H1 (cell line): ENCODE results near the gene ELOVL5. TPM values are rescaled to one million over a fixed set of nuclear protein-coding genes. Genes with fewer than 3 reads are reported as not detected.

Experiments
- CTCF ChIA-PET: fragments of 300-600 bp; sonication (Branson Sonifier 250); formaldehyde crosslinking; loops from one replicate; lab custom pipeline; 2021; ENCODE audit not compliant: partially characterized antibody; lab: Charles Lee
- POLR2A ChIA-PET: fragments of 300-600 bp; sonication (Branson Sonifier 250); formaldehyde crosslinking; loops from one replicate; lab custom pipeline; 2021; ENCODE audit warnings: inconsistent platforms; ENCODE audit not compliant: partially characterized antibody; lab: Charles Lee
- DNase-seq, 2 experiments: peaks; one replicate each; pipeline versions ENCODE4 v3.0.0 to v3.0.0-alpha.2; 2010 to 2022; ENCODE audit warnings: low spot score in 2 of 2, low read depth in 1 of 2, mixed read lengths in 1 of 2
- FAIRE-seq: peaks from 2 replicates; lab custom pipeline; 2011; peaks lifted over from hg19 to GRCh38; lab: Jason Lieb, UNC
- H2AFZ ChIP-seq: 2 replicates; pipeline ENCODE4 v1.8.1; 2012; ENCODE audit warnings: low read length, inconsistent platforms
- H2AK5ac ChIP-seq: 2 replicates; pipeline ENCODE4 v1.6.1; 2013; ENCODE audit warnings: low read depth, low read length
- H2BK120ac ChIP-seq: replicated peaks from 2 replicates; pipeline ENCODE3; 2013; ENCODE audit warnings: low read depth, low read length, inconsistent platforms
- H2BK12ac ChIP-seq: 2 replicates; pipeline ENCODE4 v1.6.1; 2013; ENCODE audit warnings: low read depth, low read length
- H2BK15ac ChIP-seq: 2 replicates; pipeline ENCODE4 v1.6.1; 2013; ENCODE audit warnings: low read length
- H2BK20ac ChIP-seq: 2 replicates; pipeline ENCODE4 v1.6.1; 2013; ENCODE audit warnings: low read length
- H2BK5ac ChIP-seq: 2 replicates; pipeline ENCODE4 v1.6.1; 2013; ENCODE audit warnings: low read depth, low read length
- H3K14ac ChIP-seq: 2 replicates; pipeline ENCODE4 v1.6.1; 2013; ENCODE audit warnings: inconsistent platforms; ENCODE audit not compliant: insufficient read length
- H3K18ac ChIP-seq: 2 replicates; pipeline ENCODE4 v1.6.1; 2013; ENCODE audit warnings: low read length; ENCODE audit errors: extremely low read depth
- H3K23ac ChIP-seq: 2 replicates; pipeline ENCODE4 v1.6.1; 2013; ENCODE audit warnings: inconsistent platforms; ENCODE audit not compliant: insufficient read length
- H3K23me2 ChIP-seq: 2 replicates; pipeline ENCODE4 v1.6.1; 2013; ENCODE audit warnings: low read depth, low read length
- H3K27ac ChIP-seq: 2 replicates; pipeline ENCODE4 v1.6.1; 2011; ENCODE audit warnings: low read depth, low read length, inconsistent platforms
- H3K27me3 ChIP-seq, 4 experiments: replicated peaks in 1 of 4; 1 replicate in 1 of 4; 2 replicates in 3 of 4; pipeline versions ENCODE4 v1.6.1 to v1.8.1; 2011 to 2013; ENCODE audit warnings: low read length in 3 of 4, mild to moderate bottlenecking in 3 of 4, inconsistent platforms in 2 of 4, mixed read lengths in 2 of 4, moderate library complexity in 1 of 4; ENCODE audit not compliant: control insufficient read depth in 3 of 4, insufficient read depth in 3 of 4; ENCODE audit errors: extremely low read depth in 1 of 4
- H3K36me3 ChIP-seq, 4 experiments: 2 replicates each; pipeline versions ENCODE4 v1.6.1 to v1.8.1; 2011 to 2013; ENCODE audit warnings: mild to moderate bottlenecking in 4 of 4, low read length in 3 of 4, moderate library complexity in 2 of 4, control low read depth in 1 of 4, inconsistent platforms in 1 of 4; ENCODE audit not compliant: insufficient read depth in 4 of 4, control insufficient read depth in 2 of 4
- H3K4ac ChIP-seq: replicated peaks from 2 replicates; pipeline ENCODE3; 2013; ENCODE audit warnings: low read length, low read depth, mixed read lengths, inconsistent platforms; ENCODE audit not compliant: insufficient read length
- H3K4me1 ChIP-seq, 4 experiments: replicated peaks in 1 of 4; 1 replicate in 1 of 4; 2 replicates in 3 of 4; pipeline versions ENCODE4 v1.6.1 to v1.8.1; 2011 to 2013; ENCODE audit warnings: low read length in 3 of 4, inconsistent platforms in 2 of 4, mixed read lengths in 1 of 4; ENCODE audit not compliant: insufficient read depth in 4 of 4, control insufficient read depth in 3 of 4
- H3K4me2 ChIP-seq, 2 experiments: 2 replicates each; pipeline versions ENCODE4 v1.6.1 to v1.8.1; 2011 to 2013; ENCODE audit warnings: low read depth in 2 of 2, low read length in 2 of 2, control low read depth in 1 of 2, inconsistent platforms in 1 of 2, mild to moderate bottlenecking in 1 of 2; ENCODE audit not compliant: insufficient read depth in 1 of 2
- H3K4me3 ChIP-seq, 4 experiments: fragments of 200-600, 300-600 bp in 1 of 4; sonication (generic), shearing (Covaris generic), sonication (Bioruptor Twin) in 1 of 4; 2 replicates each; pipeline versions ENCODE4 v1.5.1 to v1.8.1; 2011 to 2016; ENCODE audit warnings: low read length in 4 of 4, low read depth in 3 of 4, control low read depth in 2 of 4, inconsistent platforms in 2 of 4, mild to moderate bottlenecking in 2 of 4, mixed read lengths in 1 of 4, moderate library complexity in 1 of 4; ENCODE audit not compliant: insufficient read depth in 2 of 4; ENCODE audit errors: extremely low read depth in 1 of 4
- H3K56ac ChIP-seq: replicated peaks from 2 replicates; pipeline ENCODE3; 2013; ENCODE audit warnings: low read depth, mild to moderate bottlenecking, mixed read lengths, low read length, inconsistent platforms; ENCODE audit not compliant: insufficient read length
- H3K79me1 ChIP-seq: 2 replicates; pipeline ENCODE4 v1.6.1; 2013; ENCODE audit warnings: low read depth, low read length, control low read depth
- H3K79me2 ChIP-seq, 2 experiments: 2 replicates each; pipeline versions ENCODE4 v1.6.1 to v1.8.1; 2012 to 2013; ENCODE audit warnings: low read length in 2 of 2, mild to moderate bottlenecking in 2 of 2, inconsistent platforms in 1 of 2; ENCODE audit not compliant: insufficient read depth in 2 of 2, control insufficient read depth in 1 of 2
- H3K9ac ChIP-seq, 4 experiments: replicated peaks in 1 of 4; 1 replicate in 1 of 4; 2 replicates in 3 of 4; pipeline versions ENCODE4 v1.6.1 to v1.8.1; 2011 to 2013; ENCODE audit warnings: low read depth in 3 of 4, low read length in 3 of 4, control low read depth in 2 of 4, mild to moderate bottlenecking in 2 of 4, moderate library complexity in 2 of 4, inconsistent platforms in 1 of 4; ENCODE audit errors: extremely low read depth in 1 of 4
- H3K9me3 ChIP-seq, 2 experiments: 2 replicates each; pipeline versions ENCODE4 v1.6.1 to v1.8.1; 2012 to 2013; ENCODE audit warnings: mild to moderate bottlenecking in 2 of 2, moderate library complexity in 2 of 2, control low read depth in 1 of 2, inconsistent platforms in 1 of 2, low read depth in 1 of 2, low read length in 1 of 2, mixed read lengths in 1 of 2; ENCODE audit not compliant: insufficient read depth in 2 of 2
- H4K20me1 ChIP-seq, 2 experiments: replicated peaks in 1 of 2; 2 replicates each; pipeline versions ENCODE3 to v1.8.1; 2011 to 2013; ENCODE audit warnings: inconsistent platforms in 2 of 2, low read length in 2 of 2, mild to moderate bottlenecking in 1 of 2; ENCODE audit not compliant: insufficient read depth in 2 of 2, control insufficient read depth in 1 of 2
- H4K5ac ChIP-seq: 2 replicates; pipeline ENCODE4 v1.6.1; 2013; ENCODE audit warnings: low read length, low read depth, mixed read lengths, inconsistent platforms; ENCODE audit not compliant: insufficient read length
- H4K8ac ChIP-seq: 2 replicates; pipeline ENCODE4 v1.8.0; 2013; ENCODE audit warnings: mild to moderate bottlenecking, moderate library complexity, low read length, inconsistent platforms; ENCODE audit not compliant: insufficient read depth; ENCODE audit errors: extremely low read depth
- H4K91ac ChIP-seq: replicated peaks from 2 replicates; pipeline ENCODE3; 2013; ENCODE audit warnings: low read length, mixed read lengths, inconsistent platforms; ENCODE audit not compliant: insufficient read length
- RAD21 ChIP-seq, 2 experiments: IDR thresholded peaks in 1 of 2; conservative IDR thresholded peaks in 1 of 2; 2 replicates each; pipeline ENCODE4 v1.6.1; 2011; ENCODE audit warnings: low read depth in 2 of 2, low read length in 2 of 2, improper control_type of control experiment in 1 of 2, inconsistent platforms in 1 of 2, mild to moderate bottlenecking in 1 of 2, moderate library complexity in 1 of 2
- WGBS, 2 experiments: shearing (Covaris generic) in 1 of 2; methylation state at CpG; one replicate each; pipeline versions ENCODE4 v1.1.6 to v1.1.7; 2013 to 2015; ENCODE audit warnings: low lambda C conversion rate in 2 of 2, mixed read lengths in 2 of 2, inconsistent platforms in 1 of 2, low coverage in 1 of 2, missing lambda C conversion rate in 1 of 2; ENCODE audit not compliant: insufficient replicate concordance in 2 of 2, insufficient coverage in 1 of 2, insufficient read length in 1 of 2; ENCODE audit errors: extremely low coverage in 1 of 2, missing lambda C conversion rate in 1 of 2; 5-methylcytosine and 5-hydroxymethylcytosine counted together
- polyA plus RNA-seq, 7 experiments: library from polyadenylated mRNA; depleted of rRNA in 3 of 7; stranded (reverse) in 5 of 7; unstranded in 2 of 7; fragments of >200 nt in 5 of 7; fragments of 200-250 nt in 2 of 7; gene quantifications; 1 replicate in 5 of 7; 2 replicates in 1 of 7; 4 replicates in 1 of 7; pipeline versions ENCODE4 v1.2.1 to v1.2.3, GENCODE V29; 2011 to 2013; ENCODE audit warnings: missing spikeins in 2 of 7, mixed read lengths in 2 of 7
- total RNA-seq: library from RNA; stranded (reverse); fragmentation: NEBNext Ultra II Directional; extraction: Animal tissue kit (Norgen Biotek cat#: 25700); gene quantifications from 2 replicates; pipeline ENCODE4 v1.2.1, GENCODE V29; 2021

The ELOVL5 gene
- total and polyA plus RNA-seq, 2 of the 8 experiments (the other 6 are each of a cell fraction or from before 2014, with no cell fraction given): 113 to 156 TPM

- no peaks in the 10 kb centered on the region for H3K4me1 ChIP-seq
- H2BK20ac ChIP-seq: no peak overlapping the region
- no peak overlapping the region for H2AFZ ChIP-seq
- no peaks in the 10 kb centered on the region for H3K79me1 ChIP-seq
- no peak for TF ChIP-seq RAD21 (IDR thresholded peaks at IDR 0.05 in 1 of 2, conservative IDR thresholded peaks at IDR 0.05 in 1 of 2; ENCODE audit: low read depth in 2 of 2, low read length in 2 of 2)
- no peak overlapping the region for H3K4me3 ChIP-seq
- WGBS, 2 experiments: 89% methylated on average over 10 of the region's 10 CpGs; no CpG with 5 or more reads in 1 of the 2 experiments
- no peak overlapping the region for H3K56ac ChIP-seq
- H3K27ac ChIP-seq: no peak overlapping the region
- DNase-seq (no peak), FAIRE-seq (no peak)
- ChIA-PET CTCF (interaction anchor here (0.6 to 1.6 kb wide), 10 partner anchors 17 to 253 kb away, joined by 3 to 9 read pairs (median 4); no protein-coding TSS in a partner anchor), POLR2A (no interaction called here)
- no peak overlapping the region for H3K4me2 ChIP-seq
- H3K18ac ChIP-seq: no peak overlapping the region
- H3K36me3 ChIP-seq: no peaks in the 10 kb centered on the region
- H3K4ac ChIP-seq: no peak overlapping the region
- H3K23ac ChIP-seq: no peak overlapping the region
- H2BK120ac ChIP-seq: no peak overlapping the region
- H3K79me2 ChIP-seq: no peaks in the 10 kb centered on the region
- H4K8ac ChIP-seq: no peak overlapping the region
- no peaks in the 10 kb centered on the region for H3K23me2 ChIP-seq
- no peak overlapping the region for H3K9ac ChIP-seq
- no peaks in the 10 kb centered on the region for H4K20me1 ChIP-seq
- no peak overlapping the region for H4K91ac ChIP-seq
- no peak overlapping the region for H4K5ac ChIP-seq
- H3K14ac ChIP-seq: no peak overlapping the region
- no peak overlapping the region for H2AK5ac ChIP-seq
- no peaks in the 10 kb centered on the region for H3K27me3 ChIP-seq
- no peak overlapping the region for H2BK12ac ChIP-seq
- H3K9me3 ChIP-seq: no peaks in the 10 kb centered on the region
- H2BK15ac ChIP-seq: no peak overlapping the region
- H2BK5ac ChIP-seq: no peak overlapping the region
These were observed 117.8 kb downstream of the ELOVL5 start for GRCh38 chr6:53230775-53231467.
